Transverse colon (tissue), 4 donors: ENCODE measurements around the gene CHD3. TPM values are rescaled to one million over a fixed set of nuclear protein-coding genes. Genes with fewer than 3 reads are reported as not detected.
A peak's percentile ranks its signal among the peaks of the same experiment; 100 is the strongest.

ENCODE experiments used
- DNase-seq: peaks from one replicate; pipeline ENCODE4 v3.0.0-alpha.2; 2019
- H3K27ac ChIP-seq, 4 donors: fragments of 200-600 bp; sonication (generic); 2 replicates each; pipeline ENCODE4 v1.5.1; 2016 to 2018; ENCODE audit warnings: inconsistent platforms in 4 of 4
- H3K27me3 ChIP-seq: fragments of 200-600 bp; sonication (generic); 2 replicates; pipeline ENCODE4 v1.5.1; 2017; ENCODE audit warnings: inconsistent platforms
- H3K36me3 ChIP-seq, 4 donors: fragments of 200-600 bp; sonication (generic); 2 replicates each; pipeline ENCODE4 v1.5.1; 2017 to 2019; ENCODE audit warnings: inconsistent platforms in 4 of 4
- H3K4me1 ChIP-seq, 4 donors: fragments of 200-600 bp; sonication (generic); 2 replicates each; pipeline ENCODE4 v1.5.1; 2017 to 2020; ENCODE audit warnings: inconsistent platforms in 4 of 4
- H3K4me3 ChIP-seq, 4 donors: fragments of 200-600 bp; sonication (generic); 1 replicate in 1 of 4; 2 replicates in 3 of 4; pipeline versions ENCODE4 v1.5.1 to v1.6.1; 2017 to 2019; ENCODE audit warnings: inconsistent platforms in 4 of 4
- H3K9me3 ChIP-seq, 2 donors: fragments of 200-600 bp; sonication (generic); 2 replicates each; pipeline ENCODE4 v1.5.1; 2017 to 2019; ENCODE audit warnings: inconsistent platforms in 2 of 2
- EP300 ChIP-seq: sonication (generic); formaldehyde crosslinking; IDR thresholded peaks from one replicate; pipeline ENCODE4 v1.6.1; 2017; ENCODE audit warnings: antibody characterized with exemption, low read depth
- POLR2A ChIP-seq: fragments of 450-650 bp; IDR thresholded peaks from one replicate; pipeline ENCODE4 v1.6.1; 2016; ENCODE audit warnings: antibody characterized with exemption, mild to moderate bottlenecking, moderate library complexity
- POLR2AphosphoS5 ChIP-seq, 3 donors: sonication (generic); formaldehyde crosslinking; IDR thresholded peaks; one replicate each; pipeline ENCODE4 v1.6.1; 2016; ENCODE audit warnings: antibody characterized with exemption in 3 of 3
- WGBS, 2 donors: methylation state at CpG; one replicate each; pipeline ENCODE4 v1.1.5; 2018; ENCODE audit warnings: low coverage in 1 of 2; 5-methylcytosine and 5-hydroxymethylcytosine counted together
- in situ Hi-C, 4 donors: fragments of 200-750 bp; cut with MboI; loops; one replicate each; pipeline versions ENCODE4 v1.15.0 to v1.15.1; 2017; ENCODE audit warnings: low sequenced_read_pairs in 3 of 4, low pct_ligation_motif_present in 1 of 4, low pct_unique_long_range_greater_than_20kb in 1 of 4
- intact Hi-C: fragments of 100-400 bp; cut with DNase I; formaldehyde crosslinking; loops from one replicate; pipeline ENCODE4 v1.15.1; 2023; ENCODE audit warnings: low total_unique reads
- total RNA-seq, 4 donors: library from RNA; depleted of rRNA; stranded (reverse); fragments of >200 nt; gene quantifications; one replicate each; pipeline ENCODE4 v1.1.0, GENCODE V29; 2016
- TF ChIP-seq, protein P1 (sequence below), 5 experiments: fragments of 200-600 bp in 3 of 5; fragments of 450-650 bp in 2 of 5; sonication (generic) in 3 of 5; IDR thresholded peaks; 1 replicate in 2 of 5; 2 replicates in 3 of 5; pipeline ENCODE4 v1.5.1; 2016 to 2017; ENCODE audit warnings: antibody characterized with exemption in 5 of 5, inconsistent platforms in 3 of 5, mild to moderate bottlenecking in 2 of 5, moderate library complexity in 1 of 5

The CHD3 gene
- total RNA-seq, 4 donors from 2014 or later, result 53.0 to 71.6 (median 62.0) TPM

DNA sequence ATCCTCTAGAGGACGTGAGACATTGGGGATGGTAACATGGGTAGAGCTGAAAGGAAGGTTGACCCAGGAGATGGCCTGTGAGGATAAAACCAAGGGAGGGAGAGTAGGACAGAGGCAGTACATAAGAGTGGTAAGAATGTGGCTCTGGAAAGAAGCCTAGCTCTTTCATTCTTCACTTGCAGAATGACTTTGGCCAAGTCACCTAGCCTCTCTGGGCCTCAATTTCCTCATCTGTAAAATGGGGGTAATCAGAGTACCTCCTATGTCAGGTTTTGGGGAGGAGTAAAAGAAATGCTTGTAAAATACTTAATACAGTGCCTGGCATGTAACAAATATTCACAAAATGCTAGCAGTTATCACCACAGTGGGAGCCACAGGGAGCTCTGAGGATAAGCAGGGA is 47.7 kb upstream of the CHD3 start:
- peak overlapping the region in 2 of 4 donors; percentile 54 to 78 for H3K4me3 ChIP-seq
- WGBS, 2 donors, result 43 to 50% methylated on average over 1 of the region's 1 CpG
- H3K36me3 ChIP-seq, result peaks cover 0 to 4% (median 1%) of the 10 kb centered on the region in 4 donors
- no peaks in the 10 kb centered on the region for H3K27me3 ChIP-seq
- intact Hi-C loops, result loop anchor here (5.0 kb wide), 1 partner anchor 599 kb away; the partner anchor contains the start of gene GABARAP
- H3K9me3 ChIP-seq, result no peaks in the 10 kb centered on the region
- no peak for TF ChIP-seq POLR2A
- TF ChIP-seq POLR2AphosphoS5 (IDR thresholded peaks at IDR 0.05), result no peak
- no peak for TF ChIP-seq EP300
- TF ChIP-seq, protein P1, sequence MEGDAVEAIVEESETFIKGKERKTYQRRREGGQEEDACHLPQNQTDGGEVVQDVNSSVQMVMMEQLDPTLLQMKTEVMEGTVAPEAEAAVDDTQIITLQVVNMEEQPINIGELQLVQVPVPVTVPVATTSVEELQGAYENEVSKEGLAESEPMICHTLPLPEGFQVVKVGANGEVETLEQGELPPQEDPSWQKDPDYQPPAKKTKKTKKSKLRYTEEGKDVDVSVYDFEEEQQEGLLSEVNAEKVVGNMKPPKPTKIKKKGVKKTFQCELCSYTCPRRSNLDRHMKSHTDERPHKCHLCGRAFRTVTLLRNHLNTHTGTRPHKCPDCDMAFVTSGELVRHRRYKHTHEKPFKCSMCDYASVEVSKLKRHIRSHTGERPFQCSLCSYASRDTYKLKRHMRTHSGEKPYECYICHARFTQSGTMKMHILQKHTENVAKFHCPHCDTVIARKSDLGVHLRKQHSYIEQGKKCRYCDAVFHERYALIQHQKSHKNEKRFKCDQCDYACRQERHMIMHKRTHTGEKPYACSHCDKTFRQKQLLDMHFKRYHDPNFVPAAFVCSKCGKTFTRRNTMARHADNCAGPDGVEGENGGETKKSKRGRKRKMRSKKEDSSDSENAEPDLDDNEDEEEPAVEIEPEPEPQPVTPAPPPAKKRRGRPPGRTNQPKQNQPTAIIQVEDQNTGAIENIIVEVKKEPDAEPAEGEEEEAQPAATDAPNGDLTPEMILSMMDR (IDR thresholded peaks at IDR 0.05), result no peak
- in situ Hi-C loops, result no loop called here
- H3K27ac ChIP-seq, result peak overlapping the region; percentile 97 to 99 (median 99)
- DNase-seq, result no peak
- H3K4me1 ChIP-seq, result peaks cover 44 to 87% (median 58%) of the 10 kb centered on the region in 4 donors

DNA sequence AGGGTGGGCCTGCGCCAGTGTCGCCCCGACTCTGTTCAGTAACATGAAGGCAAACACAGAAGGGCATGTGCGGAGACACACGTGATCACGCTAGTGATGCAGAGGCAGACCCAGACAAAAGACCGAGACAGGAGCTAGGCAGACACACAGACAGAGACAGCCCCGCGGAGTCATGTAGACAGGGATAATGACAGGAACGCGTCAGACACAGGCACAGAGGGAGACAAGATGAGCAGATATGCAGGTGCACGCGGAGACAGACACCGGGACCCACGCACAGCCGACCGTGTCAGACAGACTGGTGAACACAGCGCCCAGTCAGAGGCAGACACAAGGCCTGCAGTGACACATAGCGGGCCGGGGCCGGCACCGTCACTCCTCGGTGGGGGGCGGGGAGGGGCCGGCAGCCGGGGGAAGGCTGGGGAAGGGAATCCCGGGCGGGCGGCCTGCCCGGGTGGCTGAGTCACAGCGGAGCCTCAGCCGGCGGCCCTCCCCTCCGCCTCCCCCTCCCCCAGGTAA is 47.1 kb upstream of the CHD3 start:
- DNase-seq, result peak; percentile 87
- intact Hi-C loops, result loop anchor here (5.0 kb wide), 1 partner anchor 599 kb away; the partner anchor contains the start of gene GABARAP
- peak overlapping the region; percentile 97 to 99 (median 99) for H3K27ac ChIP-seq
- TF ChIP-seq EP300, result no peak
- peak; percentile 47 to 62 (median 49) for TF ChIP-seq POLR2AphosphoS5 (IDR thresholded peaks at IDR 0.05)
- TF ChIP-seq POLR2A, result peak; percentile 46
- TF ChIP-seq, protein P1 (IDR thresholded peaks at IDR 0.05), result peak in 1 of 5 experiments; percentile 2
- in situ Hi-C loops, result no loop called here
- H3K27me3 ChIP-seq, result no peaks in the 10 kb centered on the region
- peaks cover 44 to 81% (median 56%) of the 10 kb centered on the region in 4 donors for H3K4me1 ChIP-seq
- WGBS, 2 donors, result 0 to 10% methylated on average over 3 to 20 of the region's 34 CpGs
- H3K9me3 ChIP-seq, result no peaks in the 10 kb centered on the region
- H3K36me3 ChIP-seq, result peaks cover 0 to 10% (median 5%) of the 10 kb centered on the region in 4 donors
- H3K4me3 ChIP-seq, result peak overlapping the region; percentile 45 to 78 (median 59)

DNA sequence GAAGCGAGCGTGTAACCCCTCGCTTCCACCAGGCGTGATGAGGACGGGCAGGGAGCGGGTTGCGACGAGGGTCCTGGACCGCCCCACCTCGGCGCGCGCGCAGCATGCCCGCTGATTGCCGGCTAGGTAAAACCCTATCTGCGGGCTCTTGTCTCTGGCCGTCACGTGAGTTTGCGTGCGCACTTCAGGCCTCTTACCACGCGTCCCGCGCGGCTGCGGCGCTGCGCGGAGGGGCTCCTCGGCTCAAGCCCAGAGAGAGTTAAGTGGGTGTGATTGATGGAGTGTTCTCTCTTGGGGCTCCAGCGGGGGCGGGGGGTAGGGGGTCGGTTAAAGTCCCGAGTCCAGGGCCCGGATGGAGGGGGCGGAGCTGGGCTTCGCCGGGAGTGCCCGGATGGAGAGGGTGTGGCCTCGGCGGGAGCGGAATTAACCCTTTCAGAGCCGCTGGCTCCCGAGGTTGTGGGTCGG is 46.6 kb upstream of the CHD3 start:
- peak overlapping the region; percentile 97 to 99 (median 99) for H3K27ac ChIP-seq
- intact Hi-C loops (loop anchor here (2.0 to 5.0 kb wide), 2 partner anchors 15 to 600 kb away; partner anchors contain the start of genes GABARAP and NAA38), in situ Hi-C loops (no loop called here)
- no peaks in the 10 kb centered on the region for H3K9me3 ChIP-seq
- H3K36me3 ChIP-seq, result peaks cover 0 to 15% (median 6%) of the 10 kb centered on the region in 4 donors
- H3K4me1 ChIP-seq, result peaks cover 41 to 76% (median 51%) of the 10 kb centered on the region in 4 donors
- no peaks in the 10 kb centered on the region for H3K27me3 ChIP-seq
- peak; percentile 92 for DNase-seq
- 0% methylated on average over 46 of the region's 46 CpGs; no CpG with 5 or more reads in 1 of the 2 donors for WGBS, 2 donors
- TF ChIP-seq POLR2AphosphoS5 (IDR thresholded peaks at IDR 0.05) (peak in 2 of 3 donors; percentile 18 to 20), POLR2A (no peak), EP300 (no peak)
- TF ChIP-seq, protein P1 (IDR thresholded peaks at IDR 0.05), result peak in 1 of 5 experiments; percentile 1
- peak overlapping the region; percentile 45 to 78 (median 59) for H3K4me3 ChIP-seq

DNA sequence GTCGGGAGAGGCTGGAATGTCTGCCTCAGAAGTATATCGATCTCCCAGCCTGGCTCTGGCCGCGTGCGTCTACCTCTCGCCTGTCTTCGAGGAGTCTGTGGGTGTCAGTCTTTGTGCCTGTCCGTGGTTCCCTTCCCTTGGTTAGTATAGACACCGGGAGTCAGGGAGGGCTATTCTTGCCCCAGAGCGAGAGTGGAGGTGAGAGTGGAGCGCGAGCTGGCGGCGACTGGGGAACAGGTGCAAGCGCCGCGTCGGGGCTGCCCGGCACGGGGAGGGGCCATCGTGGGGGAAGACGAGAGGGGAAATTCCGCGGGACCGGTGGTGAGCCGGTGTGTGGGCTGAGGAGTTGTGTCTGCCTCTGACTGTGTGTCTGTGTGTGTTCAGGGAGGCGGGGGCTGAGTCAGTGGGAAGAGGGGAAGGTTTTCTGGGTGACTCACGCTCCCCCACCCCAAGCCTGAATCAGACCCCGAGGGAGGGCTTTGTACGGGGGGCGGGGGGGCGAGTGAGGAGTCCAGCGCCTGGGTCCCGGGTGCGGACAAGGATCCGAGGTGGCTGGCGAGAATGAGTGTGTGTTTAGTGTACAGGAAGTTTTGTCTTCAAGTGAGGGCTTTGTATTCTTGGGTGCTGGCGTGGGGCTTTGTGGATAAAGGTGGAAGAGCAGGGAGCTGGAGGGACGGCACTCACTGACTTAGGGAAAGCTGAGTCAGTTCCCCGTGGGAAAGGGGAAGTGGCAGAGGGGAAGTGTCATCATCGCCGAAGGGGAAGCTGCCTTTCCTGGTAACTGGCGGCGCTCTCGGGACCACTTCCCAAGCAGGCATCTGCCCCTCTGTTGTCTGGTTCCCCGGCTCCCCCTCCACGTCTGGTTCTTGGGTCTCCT is 46.0 kb upstream of the CHD3 start:
- H3K27ac ChIP-seq, result peak overlapping the region; percentile 97 to 99 (median 99)
- intact Hi-C loops, result loop anchor here (2.0 to 5.0 kb wide), 2 partner anchors 14 to 600 kb away; partner anchors contain the start of genes GABARAP and NAA38
- H3K4me1 ChIP-seq, result peaks cover 35 to 69% (median 44%) of the 10 kb centered on the region in 4 donors
- peak; percentile 61 for TF ChIP-seq POLR2A
- TF ChIP-seq, protein P1 (IDR thresholded peaks at IDR 0.05), result no peak
- peak; percentile 65 for TF ChIP-seq EP300
- peak; percentile 56 to 71 (median 58) for TF ChIP-seq POLR2AphosphoS5 (IDR thresholded peaks at IDR 0.05)
- peak; percentile 82 for DNase-seq
- H3K27me3 ChIP-seq, result no peaks in the 10 kb centered on the region
- H3K4me3 ChIP-seq, result peak overlapping the region; percentile 45 to 78 (median 59)
- 0 to 1% methylated on average over 24 to 47 of the region's 47 CpGs for WGBS, 2 donors
- peaks cover 0 to 22% (median 6%) of the 10 kb centered on the region in 4 donors for H3K36me3 ChIP-seq
- no peaks in the 10 kb centered on the region for H3K9me3 ChIP-seq
- in situ Hi-C loops, result no loop called here
